ENCODE results near the gene SLC35A1. TPM values are rescaled to one million over a fixed set of nuclear protein-coding genes. Genes with fewer than 3 reads are reported as not detected.

The SLC35A1 gene
- 11.7 and 12.6 TPM in 2 replicates for polyA plus RNA-seq (2013)

GRCh38 chr6:87472525-87473418 is at the start of gene SLC35A1:
Gene SLC35A1 (plus strand): TSS chr6:87472974. CDS start chr6:87473004, 30 bp downstream.
- peak within 1 kb of the TSS; percentile 30 for H3K27ac ChIP-seq (ENCODE audit: low read depth, low read length)
- H2AFZ ChIP-seq (ENCODE audit: insufficient read depth, low read length, poor library complexity): peak within 1 kb of the TSS; percentile 59
- peak within 1 kb of the TSS; percentile 20 for H3K4ac ChIP-seq (ENCODE audit: low read depth, low read length)
- peaks cover 6% of the 10 kb centered on the region for H3K79me2 ChIP-seq (ENCODE audit: control insufficient read depth, insufficient read depth, low read length, poor library complexity)
- H3K23ac ChIP-seq (ENCODE audit: low read length): no peak within 1 kb of the TSS
- H3K9ac ChIP-seq (ENCODE audit: low read length): peak within 1 kb of the TSS; percentile 97
- H4K8ac ChIP-seq (ENCODE audit: low read depth, low read length): peak within 1 kb of the TSS; percentile 67
- no peaks in the 10 kb centered on the region for H3K9me3 ChIP-seq (ENCODE audit: insufficient read depth, low read depth, low read length)
- peak; percentile 60 to 79 for DNase-seq
- no peak within 1 kb of the TSS for H2BK12ac ChIP-seq (ENCODE audit: low read length)
- H4K12ac ChIP-seq (ENCODE audit: low read depth, low read length): peak within 1 kb of the TSS; percentile 76
- peak within 1 kb of the TSS; percentile 79 for H2BK120ac ChIP-seq (ENCODE audit: insufficient read depth, low read length, poor library complexity)
- H2BK5ac ChIP-seq (ENCODE audit: low read depth, low read length, poor library complexity): peak within 1 kb of the TSS; percentile 77
- H3K4me3 ChIP-seq (ENCODE audit: low read depth, low read length): peak within 1 kb of the TSS; percentile 97
- H3K18ac ChIP-seq (ENCODE audit: low read length): peak within 1 kb of the TSS; percentile 75
- H3K4me1 ChIP-seq (ENCODE audit: control insufficient read depth in 1 of 2, insufficient read depth in 2 of 2, low read length in 2 of 2): peaks cover 3 to 4% of the 10 kb centered on the region in 2 experiments
- peaks cover 0 to 2% of the 10 kb centered on the region in 2 experiments for H3K36me3 ChIP-seq (ENCODE audit: control insufficient read depth in 1 of 2, insufficient read depth in 2 of 2, low read length in 2 of 2)
- H3K14ac ChIP-seq (ENCODE audit: low read length): peak within 1 kb of the TSS; percentile 65
- H4K91ac ChIP-seq (ENCODE audit: low read depth, low read length): peak within 1 kb of the TSS; percentile 75
- H2AK5ac ChIP-seq (ENCODE audit: low read length): no peak within 1 kb of the TSS
- WGBS (ENCODE audit: extremely low coverage, insufficient coverage, insufficient read length): no CpG with 5 or more reads among the region's 70 CpGs
- H3K79me1 ChIP-seq (ENCODE audit: low read length): peaks cover 7% of the 10 kb centered on the region
- H3K4me2 ChIP-seq (ENCODE audit: low read length): peak within 1 kb of the TSS; percentile 95
- H3K27me3 ChIP-seq (ENCODE audit: insufficient read depth, low read length): no peaks in the 10 kb centered on the region

GRCh38 chr6:87426789-87427188 is 46.0 kb upstream of the SLC35A1 start:
- no peak overlapping the region for H4K91ac ChIP-seq (ENCODE audit: low read depth, low read length)
- H3K36me3 ChIP-seq (ENCODE audit: control insufficient read depth in 1 of 2, insufficient read depth in 2 of 2, low read length in 2 of 2): no peaks in the 10 kb centered on the region
- H3K79me1 ChIP-seq (ENCODE audit: low read length): peaks cover 5% of the 10 kb centered on the region
- H2BK120ac ChIP-seq (ENCODE audit: insufficient read depth, low read length, poor library complexity): no peak overlapping the region
- no peak overlapping the region for H4K12ac ChIP-seq (ENCODE audit: low read depth, low read length)
- WGBS (ENCODE audit: extremely low coverage, insufficient coverage, insufficient read length): no CpG with 5 or more reads among the region's 4 CpGs
- H3K4me2 ChIP-seq (ENCODE audit: low read length): no peak overlapping the region
- H4K8ac ChIP-seq (ENCODE audit: low read depth, low read length): no peak overlapping the region
- no peaks in the 10 kb centered on the region for H3K27me3 ChIP-seq (ENCODE audit: insufficient read depth, low read length)
- H2AK5ac ChIP-seq (ENCODE audit: low read length): no peak overlapping the region
- H2BK12ac ChIP-seq (ENCODE audit: low read length): no peak overlapping the region
- H3K18ac ChIP-seq (ENCODE audit: low read length): no peak overlapping the region
- no peak overlapping the region for H3K27ac ChIP-seq (ENCODE audit: low read depth, low read length)
- H3K4me3 ChIP-seq (ENCODE audit: low read depth, low read length): no peak overlapping the region
- H3K4ac ChIP-seq (ENCODE audit: low read depth, low read length): no peak overlapping the region
- DNase-seq: peak in 1 of 2 donors; percentile 22
- peaks cover 0 to 2% of the 10 kb centered on the region in 2 experiments for H3K4me1 ChIP-seq (ENCODE audit: control insufficient read depth in 1 of 2, insufficient read depth in 2 of 2, low read length in 2 of 2)
- no peak overlapping the region for H3K23ac ChIP-seq (ENCODE audit: low read length)
- H2AFZ ChIP-seq (ENCODE audit: insufficient read depth, low read length, poor library complexity): no peak overlapping the region
- H3K9ac ChIP-seq (ENCODE audit: low read length): no peak overlapping the region
- no peak overlapping the region for H3K14ac ChIP-seq (ENCODE audit: low read length)
- H3K9me3 ChIP-seq (ENCODE audit: insufficient read depth, low read depth, low read length): no peaks in the 10 kb centered on the region
- H3K79me2 ChIP-seq (ENCODE audit: control insufficient read depth, insufficient read depth, low read length, poor library complexity): no peaks in the 10 kb centered on the region
- H2BK5ac ChIP-seq (ENCODE audit: low read depth, low read length, poor library complexity): no peak overlapping the region

- Histone ChIP-seq H3K23ac (ENCODE audit: low read length) (no peak overlapping the region), H2BK12ac (ENCODE audit: low read length) (no peak overlapping the region), H3K36me3 (ENCODE audit: control insufficient read depth in 1 of 2, insufficient read depth in 2 of 2, low read length in 2 of 2) (no peaks in the 10 kb centered on the region), H3K4ac (ENCODE audit: low read depth, low read length) (no peak overlapping the region), H2AFZ (ENCODE audit: insufficient read depth, low read length, poor library complexity) (no peak overlapping the region), H3K4me2 (ENCODE audit: low read length) (no peak overlapping the region), H2BK120ac (ENCODE audit: insufficient read depth, low read length, poor library complexity) (no peak overlapping the region), H3K27ac (ENCODE audit: low read depth, low read length) (no peak overlapping the region), H4K12ac (ENCODE audit: low read depth, low read length) (no peak overlapping the region), H2BK5ac (ENCODE audit: low read depth, low read length, poor library complexity) (no peak overlapping the region), H2AK5ac (ENCODE audit: low read length) (no peak overlapping the region), H3K14ac (ENCODE audit: low read length) (no peak overlapping the region), H3K27me3 (ENCODE audit: insufficient read depth, low read length) (no peaks in the 10 kb centered on the region), H3K9ac (ENCODE audit: low read length) (no peak overlapping the region), H4K8ac (ENCODE audit: low read depth, low read length) (no peak overlapping the region), H3K4me3 (ENCODE audit: low read depth, low read length) (no peak overlapping the region), H3K79me2 (ENCODE audit: control insufficient read depth, insufficient read depth, low read length, poor library complexity) (no peaks in the 10 kb centered on the region), H3K4me1 (ENCODE audit: control insufficient read depth in 1 of 2, insufficient read depth in 2 of 2, low read length in 2 of 2) (no peaks in the 10 kb centered on the region), H3K9me3 (ENCODE audit: insufficient read depth, low read depth, low read length) (no peaks in the 10 kb centered on the region), H3K79me1 (ENCODE audit: low read length) (no peaks in the 10 kb centered on the region), H4K91ac (ENCODE audit: low read depth, low read length) (no peak overlapping the region), H3K18ac (ENCODE audit: low read length) (no peak overlapping the region)
- WGBS (ENCODE audit: extremely low coverage, insufficient coverage, insufficient read length): no CpG with 5 or more reads among the region's 3 CpGs
- no peak for DNase-seq
Observed at GRCh38 chr6:87430499-87430898, 42.3 kb upstream of the SLC35A1 start.

GRCh38 chr6:87431263-87431662 is 41.5 kb upstream of the SLC35A1 start:
- H3K27me3 ChIP-seq (ENCODE audit: insufficient read depth, low read length): no peaks in the 10 kb centered on the region
- no peak overlapping the region for H4K91ac ChIP-seq (ENCODE audit: low read depth, low read length)
- H2BK5ac ChIP-seq (ENCODE audit: low read depth, low read length, poor library complexity): no peak overlapping the region
- H2AFZ ChIP-seq (ENCODE audit: insufficient read depth, low read length, poor library complexity): no peak overlapping the region
- H3K4ac ChIP-seq (ENCODE audit: low read depth, low read length): no peak overlapping the region
- H3K27ac ChIP-seq (ENCODE audit: low read depth, low read length): no peak overlapping the region
- H3K4me2 ChIP-seq (ENCODE audit: low read length): no peak overlapping the region
- H3K23ac ChIP-seq (ENCODE audit: low read length): no peak overlapping the region
- no peak overlapping the region for H3K4me3 ChIP-seq (ENCODE audit: low read depth, low read length)
- no peak overlapping the region for H2BK120ac ChIP-seq (ENCODE audit: insufficient read depth, low read length, poor library complexity)
- no peak overlapping the region for H2BK12ac ChIP-seq (ENCODE audit: low read length)
- no peaks in the 10 kb centered on the region for H3K36me3 ChIP-seq (ENCODE audit: control insufficient read depth in 1 of 2, insufficient read depth in 2 of 2, low read length in 2 of 2)
- peak; percentile 76 to 89 for DNase-seq
- H2AK5ac ChIP-seq (ENCODE audit: low read length): no peak overlapping the region
- no peak overlapping the region for H3K18ac ChIP-seq (ENCODE audit: low read length)
- no peak overlapping the region for H4K8ac ChIP-seq (ENCODE audit: low read depth, low read length)
- no peaks in the 10 kb centered on the region for H3K9me3 ChIP-seq (ENCODE audit: insufficient read depth, low read depth, low read length)
- no peak overlapping the region for H3K14ac ChIP-seq (ENCODE audit: low read length)
- H3K9ac ChIP-seq (ENCODE audit: low read length): no peak overlapping the region
- H3K79me2 ChIP-seq (ENCODE audit: control insufficient read depth, insufficient read depth, low read length, poor library complexity): no peaks in the 10 kb centered on the region
- no peaks in the 10 kb centered on the region for H3K79me1 ChIP-seq (ENCODE audit: low read length)
- WGBS (ENCODE audit: extremely low coverage, insufficient coverage, insufficient read length): no CpG with 5 or more reads among the region's 5 CpGs
- H3K4me1 ChIP-seq (ENCODE audit: control insufficient read depth in 1 of 2, insufficient read depth in 2 of 2, low read length in 2 of 2): no peaks in the 10 kb centered on the region
- H4K12ac ChIP-seq (ENCODE audit: low read depth, low read length): no peak overlapping the region
